Amniotic stem cell (primary cell): Measurements from ENCODE around the gene KPNA1.

ENCODE experiments used
- DNase-seq: peaks from one replicate; lab custom pipeline; 2025; lab: John Stamatoyannopoulos, UW

The KPNA1 gene

GRCh38 chr3:122514123-122515019, at the start of gene KPNA1:
KPNA1 (minus strand) TSS chr3:122514939; CDS start chr3:122496565, 18,374 bp downstream.
- DNase-seq = peak; percentile 59

- DNase-seq = peak; percentile 65
Observed at GRCh38 chr3:122564155-122564912, 49.6 kb upstream of the KPNA1 start, which contains the start of the genes DTX3L and PARP9. DTX3L (plus strand) TSS chr3:122564338; CDS start chr3:122564427, 89 bp downstream. PARP9 (minus strand) TSS chr3:122564300; CDS start chr3:122559620, 4,680 bp downstream.

DNA sequence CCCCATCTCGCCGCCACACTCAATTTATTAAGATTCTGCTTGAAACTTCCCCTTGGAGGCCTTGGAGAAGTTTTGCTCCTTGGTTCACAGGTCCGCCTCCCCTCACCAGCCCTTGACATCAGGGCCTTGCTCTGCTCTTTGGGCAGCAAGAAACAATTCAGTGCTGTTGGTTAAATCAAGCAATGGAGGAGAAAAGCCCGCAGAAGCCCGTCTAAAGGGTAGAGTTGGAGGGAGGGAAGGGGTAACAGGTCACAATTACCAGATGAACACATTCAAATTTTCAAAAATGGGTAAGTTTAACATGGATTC, 48.9 kb upstream of the KPNA1 start:
- no peak for DNase-seq

DNA sequence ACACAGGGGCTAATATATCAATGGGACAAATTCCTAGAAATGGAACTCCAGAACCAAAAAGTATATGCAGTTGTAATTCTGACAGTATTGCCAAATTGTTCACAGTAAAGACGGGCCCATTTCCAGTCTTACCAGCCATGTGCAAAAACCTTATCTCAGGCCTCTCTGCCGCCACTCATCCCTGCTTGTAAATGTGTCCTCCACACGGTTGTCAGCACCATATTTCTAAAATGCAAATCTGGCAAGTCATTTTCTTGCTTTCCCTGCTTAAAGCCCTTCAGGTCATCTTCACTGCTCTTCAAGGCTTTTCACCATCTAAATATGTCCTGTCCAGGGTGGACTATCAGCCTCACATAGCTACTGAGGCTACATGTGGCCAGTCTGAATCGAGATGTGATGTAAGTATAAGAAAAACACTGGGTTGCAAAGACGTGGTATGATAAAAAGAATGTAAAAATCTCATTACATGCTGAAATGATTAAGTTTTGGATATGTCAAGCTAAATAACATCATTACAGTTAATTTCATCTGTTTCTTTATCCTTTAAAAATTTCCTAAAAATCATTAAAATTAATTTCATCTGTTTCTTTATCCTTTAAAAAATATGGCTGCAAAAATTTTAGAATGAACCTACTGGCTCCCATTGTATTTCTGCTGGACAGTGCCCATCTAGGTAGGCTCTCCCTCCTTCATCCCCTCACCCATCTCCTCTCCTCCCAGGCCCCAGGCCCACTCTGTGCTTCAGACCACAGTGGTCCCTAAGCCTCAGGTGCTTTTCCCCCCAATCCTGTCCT, 48.4 kb upstream of the KPNA1 start:
- DNase-seq = no peak

GRCh38 chr3:122560680-122561079, 45.9 kb upstream of the KPNA1 start:
- DNase-seq = peak; percentile 44

- DNase-seq = no peak
Observed at GRCh38 chr3:122559906-122560305, 45.2 kb upstream of the KPNA1 start.

- no peak for DNase-seq
Observed at GRCh38 chr3:122558605-122559004, 43.9 kb upstream of the KPNA1 start.

- DNase-seq = no peak
Observed at GRCh38 chr3:122557356-122557755, 42.6 kb upstream of the KPNA1 start.

GRCh38 chr3:122555275-122556071, 40.7 kb upstream of the KPNA1 start:
- DNase-seq = no peak

DNA sequence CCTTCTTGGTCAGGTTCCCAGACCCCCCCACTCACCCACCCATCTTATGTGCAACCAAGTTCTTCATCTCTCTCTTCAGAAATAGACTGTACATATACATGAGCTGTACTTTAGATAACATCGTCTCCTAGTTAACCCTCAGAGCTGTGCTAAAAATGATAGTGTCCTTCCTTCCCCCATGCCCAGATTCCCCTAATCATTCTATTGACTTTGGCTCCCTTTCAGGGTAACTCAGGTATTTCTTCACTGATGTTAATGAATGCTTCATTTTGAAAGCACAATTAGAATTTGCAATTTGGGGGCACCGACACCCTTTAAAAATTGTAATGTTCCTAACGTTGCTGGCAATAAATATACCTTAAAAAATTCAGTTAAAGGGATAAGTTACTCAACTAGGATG, 38.4 kb upstream of the KPNA1 start:
- no peak for DNase-seq

- DNase-seq = no peak
Observed at GRCh38 chr3:122548619-122549018, 33.9 kb upstream of the KPNA1 start.

GRCh38 chr3:122548076-122548475, 33.3 kb upstream of the KPNA1 start:
- DNase-seq = no peak

DNA sequence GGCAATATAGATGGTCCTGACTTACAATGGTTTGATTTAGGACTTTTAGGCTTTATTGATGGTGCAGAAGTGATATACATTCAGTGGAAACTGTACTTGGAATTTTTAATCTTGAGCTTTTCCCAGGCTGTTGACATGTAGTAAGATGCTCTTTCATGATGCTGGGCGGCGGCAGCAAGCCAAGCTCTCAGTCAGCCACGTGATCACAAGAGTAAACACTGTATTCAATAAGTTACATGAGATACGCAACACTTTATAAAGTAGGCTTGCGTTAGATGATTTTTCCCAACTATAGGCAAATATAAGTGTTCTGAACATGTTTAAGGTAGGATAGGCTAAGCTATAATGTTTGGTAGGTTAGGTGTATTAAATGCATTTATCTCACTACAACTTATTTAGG, 31.4 kb upstream of the KPNA1 start:
- DNase-seq = no peak

DNA sequence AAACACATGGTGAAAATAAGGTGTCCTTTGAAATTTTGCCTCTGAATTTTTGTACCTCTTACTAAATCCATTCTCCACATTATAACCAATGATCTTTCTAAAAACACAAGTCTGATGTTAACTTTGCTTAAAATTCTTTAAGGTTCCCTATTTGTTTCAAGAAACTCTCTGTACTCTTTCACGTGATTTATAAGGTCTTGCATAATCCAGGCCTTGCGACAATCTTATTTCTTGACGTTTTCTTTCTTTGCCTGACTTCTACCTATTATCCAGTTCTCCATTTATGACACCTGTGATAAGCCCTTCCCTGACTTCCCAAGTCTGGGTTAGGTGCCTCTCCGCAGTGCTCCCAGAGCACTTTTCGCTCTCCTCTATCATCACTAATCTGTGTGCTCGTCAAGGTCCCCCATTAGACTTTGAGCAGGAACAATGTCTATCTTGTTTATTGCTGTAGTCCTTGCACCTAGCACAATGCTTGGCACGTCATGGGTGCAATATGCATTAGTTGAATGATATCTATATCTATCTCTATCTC, 24.3 kb upstream of the KPNA1 start:
- no peak for DNase-seq

- no peak for DNase-seq
Observed at GRCh38 chr3:122536632-122537001, 21.9 kb upstream of the KPNA1 start.

- DNase-seq = no peak
Observed at GRCh38 chr3:122535964-122536631, 21.4 kb upstream of the KPNA1 start.

DNA sequence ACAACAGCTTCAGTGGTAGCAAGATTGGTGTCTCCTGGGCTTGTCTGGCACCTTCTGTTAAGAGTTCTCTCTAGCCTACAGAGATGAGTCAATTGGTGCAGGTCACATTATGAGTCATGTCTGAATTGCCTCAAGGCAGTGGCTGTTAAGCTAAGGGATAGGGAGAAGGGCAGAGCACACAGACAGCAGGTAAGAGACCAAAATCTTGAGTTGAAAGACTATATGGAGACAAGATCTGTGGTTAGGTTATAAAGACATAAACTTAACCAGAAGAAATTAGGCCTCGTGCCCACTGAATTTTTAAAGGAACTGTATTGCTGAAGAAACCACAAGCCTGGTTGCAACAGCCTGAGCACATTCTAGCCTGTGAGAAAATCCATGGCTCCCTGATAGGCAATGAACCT, 19.2 kb upstream of the KPNA1 start:
- DNase-seq = peak; percentile 49

- DNase-seq = no peak
Observed at GRCh38 chr3:122533480-122533879, 18.7 kb upstream of the KPNA1 start.

GRCh38 chr3:122530164-122530563, 15.4 kb upstream of the KPNA1 start:
- no peak for DNase-seq

DNA sequence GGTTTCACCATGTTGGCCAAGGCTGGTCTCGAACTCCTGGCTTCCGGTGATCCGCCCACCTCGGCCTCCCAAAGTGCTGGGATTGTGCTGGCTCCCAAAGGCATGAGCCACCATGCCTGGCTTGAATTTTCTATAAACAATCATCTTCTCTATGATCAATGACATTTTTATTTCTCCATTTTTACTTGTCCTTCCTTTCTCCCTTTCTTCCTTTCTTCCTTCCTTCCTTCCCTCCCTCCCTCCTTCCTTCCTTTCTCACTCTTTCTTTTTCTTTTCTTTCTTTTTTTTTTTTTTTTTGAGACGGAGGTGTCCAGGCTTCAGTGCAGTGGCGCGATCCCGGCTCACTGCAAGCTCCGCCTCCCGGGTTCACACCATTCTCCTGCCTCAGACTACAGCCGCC, 8.6 kb upstream of the KPNA1 start:
- DNase-seq = no peak

GRCh38 chr3:122520861-122521260, 6.1 kb upstream of the KPNA1 start:
- no peak for DNase-seq
